ENCODE results near the gene MED27.

Gene MED27

GRCh38 chr9:131826966-131827525, 252.6 kb downstream of the MED27 start:
- no peak for DNase-seq

- DNase-seq: no peak
Observed at GRCh38 chr9:131826053-131826452, 253.6 kb downstream of the MED27 start.

GRCh38 chr9:131824953-131825495, 254.6 kb downstream of the MED27 start:
- no peak for DNase-seq

GRCh38 chr9:131824155-131824594, 255.5 kb downstream of the MED27 start:
- no peak for DNase-seq

GRCh38 chr9:131823701-131824146, 255.9 kb downstream of the MED27 start:
- no peak for DNase-seq

- no peak for DNase-seq
Observed at GRCh38 chr9:131818089-131818488, 261.6 kb downstream of the MED27 start.

- DNase-seq: no peak
Observed at GRCh38 chr9:131817627-131818026, 262.0 kb downstream of the MED27 start.

GRCh38 chr9:131817073-131817472, 262.6 kb downstream of the MED27 start:
- no peak for DNase-seq

- DNase-seq: no peak
Observed at GRCh38 chr9:131815970-131816873, 263.4 kb downstream of the MED27 start.

GRCh38 chr9:131814707-131815106, 265.0 kb downstream of the MED27 start:
- DNase-seq: no peak

- DNase-seq: no peak
Observed at GRCh38 chr9:131813116-131813515, 266.6 kb downstream of the MED27 start.

GRCh38 chr9:131812116-131812790, 267.4 kb downstream of the MED27 start:
- no peak for DNase-seq

GRCh38 chr9:131811405-131811804, 268.3 kb downstream of the MED27 start:
- no peak for DNase-seq

GRCh38 chr9:131810351-131811170, 269.1 kb downstream of the MED27 start:
- DNase-seq: no peak
